ENCODE measurements around the gene NRL. TPM values are rescaled to one million over a fixed set of nuclear protein-coding genes. Genes with fewer than 3 reads are reported as not detected.

Gene NRL
- total and polyA plus RNA-seq, 2 donors from 2014 or later = 4.9 to 5.5 TPM

- intact Hi-C loops (cut with DNase I) = no loop called here
- no peaks in the 10 kb centered on the region for H3K9me3 ChIP-seq (ENCODE audit: control insufficient read depth in 2 of 3, insufficient read depth in 1 of 3, low read length in 3 of 3)
- peak within 1 kb of the TSS; percentile 98 to 99 for H3K27ac ChIP-seq (ENCODE audit: low read depth in 2 of 2, low read length in 2 of 2)
- H3K27me3 ChIP-seq (ENCODE audit: control insufficient read depth, insufficient read depth, low read length) = no peaks in the 10 kb centered on the region
- H3K36me3 ChIP-seq (ENCODE audit: control insufficient read depth in 2 of 3, insufficient read depth in 3 of 3, low read length in 3 of 3) = peaks cover 8 to 59% (median 42%) of the 10 kb centered on the region in 3 donors
- peak; percentile 92 for TF ChIP-seq CTCF (IDR thresholded peaks at IDR 0.05; ENCODE audit: borderline replicate concordance, extremely low read depth, insufficient read depth)
- DNase-seq (peak; percentile 98), FAIRE-seq (no peak)
- H3K4me1 ChIP-seq (ENCODE audit: control insufficient read depth in 2 of 3, insufficient read depth in 2 of 3, low read depth in 1 of 3, low read length in 3 of 3) = peaks cover 0 to 20% (median 11%) of the 10 kb centered on the region in 3 donors
- peak within 1 kb of the TSS; percentile 87 to 98 (median 98) for H3K4me3 ChIP-seq (ENCODE audit: low read length in 3 of 3)
- peak within 1 kb of the TSS; percentile 67 to 98 (median 96) for H3K9ac ChIP-seq (ENCODE audit: low read length in 3 of 3)
These were observed 46.4 kb upstream of the NRL start, which contains the start of gene IRF9 for GRCh38 chr14:24160850-24161804. IRF9 (plus strand) TSS chr14:24161265; CDS start chr14:24162145, 880 bp downstream.

- Histone ChIP-seq H3K9ac (ENCODE audit: low read length in 3 of 3) (peak overlapping the region in 1 of 3 donors; percentile 20), H3K4me1 (ENCODE audit: control insufficient read depth in 2 of 3, insufficient read depth in 2 of 3, low read depth in 1 of 3, low read length in 3 of 3) (peaks cover 0 to 20% (median 11%) of the 10 kb centered on the region in 3 donors), H3K9me3 (ENCODE audit: control insufficient read depth in 2 of 3, insufficient read depth in 1 of 3, low read length in 3 of 3) (no peaks in the 10 kb centered on the region), H3K27me3 (ENCODE audit: control insufficient read depth, insufficient read depth, low read length) (no peaks in the 10 kb centered on the region), H3K36me3 (ENCODE audit: control insufficient read depth in 2 of 3, insufficient read depth in 3 of 3, low read length in 3 of 3) (peaks cover 11 to 57% (median 44%) of the 10 kb centered on the region in 3 donors), H3K4me3 (ENCODE audit: low read length in 3 of 3) (no peak overlapping the region), H3K27ac (ENCODE audit: low read depth in 2 of 2, low read length in 2 of 2) (peak overlapping the region; percentile 71 to 99)
- no peak for FAIRE-seq
- TF ChIP-seq CTCF (IDR thresholded peaks at IDR 0.05; ENCODE audit: borderline replicate concordance, extremely low read depth, insufficient read depth) = no peak
- intact Hi-C loops (cut with DNase I) = no loop called here
- DNase-seq = no peak
These were observed 45.7 kb upstream of the NRL start for GRCh38 chr14:24160499-24160849.

- Histone ChIP-seq H3K36me3 (ENCODE audit: control insufficient read depth in 2 of 3, insufficient read depth in 3 of 3, low read length in 3 of 3) (peaks cover 9 to 57% (median 44%) of the 10 kb centered on the region in 3 donors), H3K9me3 (ENCODE audit: control insufficient read depth in 2 of 3, insufficient read depth in 1 of 3, low read length in 3 of 3) (no peaks in the 10 kb centered on the region), H3K9ac (ENCODE audit: low read length in 3 of 3) (no peak overlapping the region), H3K4me1 (ENCODE audit: control insufficient read depth in 2 of 3, insufficient read depth in 2 of 3, low read depth in 1 of 3, low read length in 3 of 3) (peaks cover 0 to 20% (median 11%) of the 10 kb centered on the region in 3 donors), H3K27ac (ENCODE audit: low read depth in 2 of 2, low read length in 2 of 2) (peak overlapping the region in 1 of 2 donors; percentile 99), H3K4me3 (ENCODE audit: low read length in 3 of 3) (no peak overlapping the region), H3K27me3 (ENCODE audit: control insufficient read depth, insufficient read depth, low read length) (no peaks in the 10 kb centered on the region)
- FAIRE-seq (no peak), DNase-seq (no peak)
- intact Hi-C loops (cut with DNase I) = no loop called here
- no peak for TF ChIP-seq CTCF (IDR thresholded peaks at IDR 0.05; ENCODE audit: borderline replicate concordance, extremely low read depth, insufficient read depth)
These were observed 45.2 kb upstream of the NRL start for GRCh38 chr14:24159777-24160498.
